DND-41 (cell line): ENCODE measurements around the gene ZSCAN25.

ENCODE experiments used
- CTCF ChIP-seq: IDR thresholded peaks from 2 replicates; pipeline ENCODE4 v1.5.1; 2012; ENCODE audit warnings: borderline replicate concordance, low read length, moderate library complexity, mild to moderate bottlenecking; ENCODE audit not compliant: poor library complexity, severe bottlenecking; ENCODE audit errors: extremely low read depth
- EZH2 ChIP-seq: IDR thresholded peaks from 3 replicates; pipeline ENCODE4 v1.6.1; 2012; ENCODE audit warnings: borderline replicate concordance, low read depth, mild to moderate bottlenecking, moderate library complexity, low read length, inconsistent platforms; ENCODE audit not compliant: severe bottlenecking

GRCh38 chr7:99605527-99605926 lies 11.2 kb upstream of the ZSCAN25 start:
- TF ChIP-seq CTCF (no peak), EZH2 (no peak)
